Activated CD4-positive, alpha-beta memory T cell treated with anti-CD3 and anti-CD28 coated beads, Interleukin-2, amount 10 ng/mL, durations not matched to agents 7 days and 5 days (primary cell): ENCODE results near the gene ZMYND8. TPM values are rescaled to one million over a fixed set of nuclear protein-coding genes. Genes with fewer than 3 reads are reported as not detected.
"Not testable (repeated sequence)": the region's sequence is repeated elsewhere in the genome, so short reads cannot be mapped to it uniquely, and the experiment has no call there.

Source experiments
- CTCF ChIA-PET: fragments of 350-600 bp; sonication (Branson Sonifier 250); formaldehyde crosslinking; loops from one replicate; lab custom pipeline; 2021; ENCODE audit warnings: antibody characterized with exemption, inconsistent platforms; lab: Charles Lee
- POLR2A ChIA-PET: fragments of 350-600 bp; sonication (Branson Sonifier 250); formaldehyde crosslinking; loops from one replicate; lab custom pipeline; 2021; ENCODE audit warnings: antibody characterized with exemption; lab: Charles Lee
- DNase-seq: peaks from one replicate; pipeline ENCODE4 v3.0.0-alpha.2; 2020
- H3K27ac Mint-ChIP-seq: one replicate; pipeline ENCODE4 v1.8.0; 2021; ENCODE audit warnings: mild to moderate bottlenecking, mixed read lengths
- H3K27me3 Mint-ChIP-seq: one replicate; pipeline ENCODE4 v1.8.0; 2021; ENCODE audit warnings: mixed read lengths
- H3K36me3 Mint-ChIP-seq: one replicate; pipeline ENCODE4 v1.8.0; 2021; ENCODE audit warnings: low read depth, mixed read lengths
- H3K4me1 Mint-ChIP-seq: one replicate; pipeline ENCODE4 v1.8.0; 2021; ENCODE audit warnings: mixed read lengths
- H3K4me3 Mint-ChIP-seq: one replicate; pipeline ENCODE4 v1.8.0; 2021; ENCODE audit warnings: mild to moderate bottlenecking, mixed read lengths
- H3K9me3 Mint-ChIP-seq: one replicate; pipeline ENCODE4 v1.8.0; 2021; ENCODE audit warnings: mixed read lengths
- total RNA-seq, 2 experiments: library from RNA; stranded (reverse); gene quantifications; one replicate each; pipeline ENCODE4 v1.2.3, GENCODE V29; 2021

Gene ZMYND8
- total RNA-seq, 2 experiments from 2014 or later: 37.8 to 44.2 TPM

DNA sequence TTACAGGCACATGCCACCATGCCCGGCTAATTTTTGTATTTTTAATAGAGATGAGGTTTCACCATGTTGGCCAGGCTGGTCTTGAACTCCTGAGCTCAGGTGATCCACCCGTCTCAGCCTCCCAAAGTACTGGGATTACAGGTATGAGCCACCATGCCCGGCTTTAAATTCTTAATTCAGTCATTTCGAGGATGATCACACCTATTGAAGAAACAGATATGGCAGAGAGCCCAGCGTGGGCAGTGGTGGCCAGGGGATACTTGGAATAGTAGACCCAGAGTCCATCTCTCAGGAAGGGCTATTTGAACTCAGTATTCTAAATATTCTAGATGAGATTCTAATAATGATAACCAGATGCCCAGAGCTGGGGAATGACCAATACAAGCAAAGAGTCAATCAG, 180.3 kb downstream of the ZMYND8 start:
- H3K4me1 Mint-ChIP-seq, H3K36me3 Mint-ChIP-seq, POLR2A ChIA-PET, H3K27ac Mint-ChIP-seq, H3K4me3 Mint-ChIP-seq, H3K9me3 Mint-ChIP-seq, DNase-seq: not testable (repeated sequence)
- H3K27me3 Mint-ChIP-seq: peaks cover 14% of the 10 kb centered on the region
- CTCF ChIA-PET: interaction anchor here (0.7 kb wide), 1 partner anchor 779 kb away, joined by 4 read pairs; no protein-coding TSS in a partner anchor

DNA sequence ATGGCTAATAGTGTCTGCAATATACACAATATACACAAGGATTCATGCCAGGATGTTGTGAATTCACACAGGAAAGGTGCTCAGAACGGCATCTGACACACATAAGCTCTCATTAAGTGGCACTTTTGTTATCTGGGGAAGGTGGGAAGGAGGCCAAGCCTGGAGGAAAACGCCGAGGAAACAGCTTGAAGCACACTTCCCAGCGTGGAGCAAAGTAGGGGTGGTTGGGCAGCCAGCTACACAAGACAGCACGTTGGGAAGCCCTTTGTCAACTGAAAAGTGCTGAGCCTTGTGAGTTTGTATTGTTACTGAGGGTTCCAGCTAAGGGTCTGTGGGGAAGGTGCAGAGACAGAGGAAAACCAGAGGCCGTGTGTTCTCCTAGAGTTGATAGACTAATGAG, 181.0 kb downstream of the ZMYND8 start:
- no peaks in the 10 kb centered on the region for H3K4me1 Mint-ChIP-seq
- H3K4me3 Mint-ChIP-seq: no peak overlapping the region
- ChIA-PET CTCF (interaction anchor here (1.0 kb wide), 2 partner anchors 14 to 423 kb away, joined by 3 read pairs; no protein-coding TSS in a partner anchor), POLR2A (no interaction called here)
- H3K27me3 Mint-ChIP-seq: peaks cover 21% of the 10 kb centered on the region
- H3K36me3 Mint-ChIP-seq: no peaks in the 10 kb centered on the region
- no peak for DNase-seq
- H3K9me3 Mint-ChIP-seq: no peaks in the 10 kb centered on the region
- H3K27ac Mint-ChIP-seq: no peak overlapping the region

DNA sequence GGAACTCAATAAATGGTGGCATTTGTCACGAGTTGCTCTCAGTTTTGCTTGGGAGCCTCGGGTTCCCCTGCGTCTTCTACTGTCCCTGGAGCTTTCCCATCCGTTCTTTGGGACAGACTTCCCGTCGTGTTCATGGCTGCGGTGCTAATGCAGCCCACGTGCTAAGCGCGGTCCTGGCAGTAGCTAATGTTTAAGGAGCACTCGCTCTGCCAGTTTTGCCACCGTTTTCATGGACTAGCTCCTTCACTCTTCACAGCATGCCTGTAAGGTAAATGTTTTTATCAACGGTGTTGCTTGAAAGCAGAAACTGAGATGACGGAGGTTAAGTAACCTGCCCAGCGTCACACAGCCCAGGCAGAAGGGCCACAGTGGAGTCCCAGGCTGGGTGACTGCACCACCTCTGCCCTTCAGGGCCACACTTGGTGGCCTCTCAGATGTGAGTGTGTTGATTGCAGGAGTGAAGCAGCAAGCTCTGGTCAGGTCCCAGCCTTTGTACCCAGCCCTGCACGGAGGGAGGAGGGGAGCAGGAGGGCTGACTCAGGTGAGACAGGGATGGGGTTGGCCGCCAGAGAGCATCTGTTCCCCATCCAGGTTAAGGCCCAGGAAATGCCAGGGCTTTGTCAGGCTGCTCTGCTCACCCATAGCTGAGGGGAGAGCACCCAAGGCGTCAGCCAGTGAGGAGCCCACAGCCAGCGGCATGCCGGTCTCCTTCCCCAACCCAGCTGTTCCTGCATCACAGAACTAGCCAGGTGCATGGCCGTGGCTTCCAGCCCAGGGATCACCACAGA, 181.8 kb downstream of the ZMYND8 start:
- no peaks in the 10 kb centered on the region for H3K4me1 Mint-ChIP-seq
- H3K27me3 Mint-ChIP-seq: peaks cover 21% of the 10 kb centered on the region
- POLR2A ChIA-PET: no interaction called here
- CTCF ChIA-PET: interaction anchor here (1.0 kb wide), 2 partner anchors 15 to 422 kb away, joined by 3 read pairs; no protein-coding TSS in a partner anchor
- no peak for DNase-seq
- no peaks in the 10 kb centered on the region for H3K9me3 Mint-ChIP-seq
- no peaks in the 10 kb centered on the region for H3K36me3 Mint-ChIP-seq
- H3K4me3 Mint-ChIP-seq: no peak overlapping the region
- no peak overlapping the region for H3K27ac Mint-ChIP-seq

DNA sequence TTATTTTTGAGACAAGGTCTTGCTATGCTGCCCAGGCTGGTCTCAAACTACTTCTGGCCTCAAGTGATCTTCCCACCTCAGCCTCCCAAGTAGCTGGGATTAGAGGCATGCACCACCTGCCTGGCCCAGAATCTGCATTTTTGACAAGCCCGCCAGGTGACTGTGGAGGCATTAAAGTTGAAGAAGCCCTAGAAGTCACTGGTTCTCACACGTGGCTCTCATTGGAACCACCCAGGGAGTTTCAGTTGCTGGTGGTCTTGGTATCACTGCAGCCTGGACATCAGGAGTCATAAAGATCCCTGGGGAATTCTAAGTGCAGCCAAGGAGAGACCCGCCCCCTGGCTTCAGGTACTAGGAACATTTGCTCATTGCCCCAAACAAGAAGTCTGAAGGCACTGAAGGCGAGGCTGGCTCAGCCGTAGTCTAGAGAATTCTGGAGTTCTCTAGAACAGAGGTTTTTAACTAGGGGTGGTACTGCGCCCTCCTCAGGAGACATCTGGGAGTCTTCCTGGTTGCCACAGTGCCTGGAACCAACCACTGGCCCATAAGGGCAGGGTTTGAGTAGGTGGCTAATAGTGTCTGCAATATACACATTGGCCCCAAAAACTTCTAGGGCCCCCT, 182.8 kb downstream of the ZMYND8 start:
- Mint-ChIP-seq H3K36me3 (no peaks in the 10 kb centered on the region), H3K9me3 (no peaks in the 10 kb centered on the region), H3K4me1 (no peaks in the 10 kb centered on the region), H3K27me3 (peaks cover 28% of the 10 kb centered on the region), H3K4me3 (no peak overlapping the region), H3K27ac (no peak overlapping the region)
- POLR2A ChIA-PET: no interaction called here
- CTCF ChIA-PET: interaction anchor here (0.7 kb wide), 1 partner anchor 525 kb away, joined by 3 read pairs; no protein-coding TSS in a partner anchor
- DNase-seq: no peak

DNA sequence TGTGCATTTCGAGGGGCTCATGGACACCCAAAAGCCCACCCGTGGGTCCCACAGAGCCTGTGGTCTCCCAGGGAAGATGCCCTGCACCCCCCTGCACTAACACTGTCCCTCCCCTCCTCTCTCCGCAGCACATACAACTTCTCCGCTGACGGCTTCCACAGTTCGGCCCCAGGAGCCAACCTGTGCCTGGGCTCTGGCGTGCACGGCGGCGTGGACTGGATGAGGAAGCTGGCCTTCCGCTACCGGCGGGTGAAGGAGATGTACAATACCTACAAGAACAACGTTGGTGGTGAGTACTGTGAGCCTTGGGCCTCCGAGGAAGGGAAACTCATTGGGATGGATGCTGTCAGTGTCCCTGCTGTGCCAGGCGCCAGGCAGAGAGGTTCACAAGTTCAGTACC, 183.9 kb downstream of the ZMYND8 start:
- H3K27me3 Mint-ChIP-seq: peaks cover 32% of the 10 kb centered on the region
- H3K36me3 Mint-ChIP-seq: no peaks in the 10 kb centered on the region
- no peak for DNase-seq
- POLR2A ChIA-PET: no interaction called here
- no peaks in the 10 kb centered on the region for H3K4me1 Mint-ChIP-seq
- CTCF ChIA-PET: no interaction called here
- H3K4me3 Mint-ChIP-seq: no peak overlapping the region
- no peaks in the 10 kb centered on the region for H3K9me3 Mint-ChIP-seq
- no peak overlapping the region for H3K27ac Mint-ChIP-seq

DNA sequence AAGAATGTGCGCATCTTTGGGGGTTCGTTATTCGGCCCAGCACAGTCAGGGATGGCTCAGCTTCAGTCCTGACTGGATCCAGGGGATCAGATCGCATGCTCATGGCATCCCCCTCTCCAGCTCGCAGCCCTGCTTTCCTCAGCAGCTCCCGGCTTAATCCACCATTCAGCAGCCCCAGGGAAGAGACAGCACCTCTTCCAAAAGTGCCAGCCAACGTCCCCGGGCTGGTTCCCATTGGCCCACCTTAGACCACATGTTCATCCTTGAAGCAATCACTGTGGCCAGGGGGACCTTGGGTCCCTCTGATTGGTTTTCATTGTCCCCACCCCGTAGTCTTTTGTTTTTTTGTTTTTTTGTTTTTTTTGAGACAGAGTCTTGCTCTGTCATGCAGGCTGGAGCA, 188.7 kb downstream of the ZMYND8 start:
- no peaks in the 10 kb centered on the region for H3K36me3 Mint-ChIP-seq
- H3K27me3 Mint-ChIP-seq: peaks cover 23% of the 10 kb centered on the region
- H3K9me3 Mint-ChIP-seq: no peaks in the 10 kb centered on the region
- DNase-seq: no peak
- CTCF ChIA-PET: no interaction called here
- no peak overlapping the region for H3K4me3 Mint-ChIP-seq
- H3K27ac Mint-ChIP-seq: no peak overlapping the region
- H3K4me1 Mint-ChIP-seq: no peaks in the 10 kb centered on the region
- POLR2A ChIA-PET: no interaction called here

DNA sequence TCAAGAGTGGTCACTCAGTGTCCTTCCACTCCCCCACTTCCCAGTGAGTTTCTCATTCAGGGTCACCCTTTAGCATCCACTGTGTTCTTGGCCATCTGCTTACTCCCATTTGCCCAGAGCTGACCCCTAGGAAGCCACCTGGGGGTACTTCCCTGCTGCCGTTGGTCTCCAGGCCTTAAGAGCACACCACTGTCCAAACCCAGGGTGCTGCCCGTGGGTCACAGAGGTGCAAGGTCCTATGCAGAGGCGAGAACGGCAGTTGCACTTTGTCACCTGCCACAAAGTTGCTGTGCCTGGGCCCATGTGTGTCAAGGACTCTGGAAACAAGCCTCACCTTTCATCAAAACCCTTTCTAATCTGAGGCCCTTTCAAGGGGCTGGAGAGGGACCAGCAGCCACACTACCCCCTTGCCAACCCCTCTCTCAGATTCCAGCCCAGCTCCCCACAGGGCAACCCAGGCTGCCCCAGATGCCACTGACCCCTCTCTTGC, 191.1 kb downstream of the ZMYND8 start:
- Mint-ChIP-seq H3K36me3 (no peaks in the 10 kb centered on the region), H3K27me3 (peaks cover 12% of the 10 kb centered on the region), H3K27ac (no peak overlapping the region), H3K4me1 (no peaks in the 10 kb centered on the region), H3K9me3 (no peaks in the 10 kb centered on the region), H3K4me3 (no peak overlapping the region)
- no peak for DNase-seq
- ChIA-PET POLR2A (no interaction called here), CTCF (no interaction called here)

DNA sequence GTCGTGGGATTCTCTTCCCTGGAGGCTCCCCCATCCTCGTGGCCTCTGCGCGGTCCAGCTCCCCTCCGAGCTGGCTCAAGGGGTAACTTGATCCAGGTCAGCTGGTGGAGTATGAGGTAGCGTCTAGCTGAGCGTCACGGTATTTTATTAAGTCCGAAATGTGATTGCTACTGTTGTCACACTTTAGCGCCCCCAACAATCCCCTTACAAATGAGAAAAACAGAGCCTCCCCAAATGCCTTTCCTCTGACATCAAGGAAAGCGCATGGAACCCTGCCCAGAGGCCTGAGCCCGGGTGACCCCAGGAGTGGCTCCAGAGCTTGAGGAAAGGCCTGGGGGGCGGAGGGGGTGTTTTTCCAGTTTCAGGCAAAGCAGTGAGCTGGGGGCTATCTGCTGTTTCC, 192.4 kb downstream of the ZMYND8 start:
- CTCF ChIA-PET: interaction anchor here (1.0 kb wide), 1 partner anchor 32 kb away, joined by 3 read pairs; no protein-coding TSS in a partner anchor
- Mint-ChIP-seq H3K4me1 (no peaks in the 10 kb centered on the region), H3K27ac (no peak overlapping the region), H3K9me3 (no peaks in the 10 kb centered on the region), H3K27me3 (peaks cover 9% of the 10 kb centered on the region), H3K36me3 (no peaks in the 10 kb centered on the region), H3K4me3 (no peak overlapping the region)
- POLR2A ChIA-PET: no interaction called here
- DNase-seq: no peak

DNA sequence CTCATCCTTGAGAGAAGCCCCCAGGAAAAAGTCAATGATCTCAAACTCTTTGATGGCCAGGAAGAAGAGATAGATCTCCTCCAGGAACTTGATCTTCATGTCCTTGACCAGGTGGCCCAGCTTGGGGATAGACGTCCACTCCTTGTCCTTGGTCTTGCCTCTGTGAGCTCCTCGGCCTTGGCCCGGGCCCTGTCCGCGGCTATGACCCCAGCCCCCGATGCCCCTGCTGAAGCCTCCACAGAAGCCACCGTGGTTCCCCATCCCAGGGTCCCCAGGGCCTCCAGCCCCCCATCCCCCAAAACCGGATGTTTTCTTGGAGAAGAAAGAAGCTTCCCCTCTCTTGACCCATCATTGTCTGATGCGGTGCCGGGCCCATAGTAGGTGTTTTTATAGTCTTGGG, 195.1 kb downstream of the ZMYND8 start:
- peaks cover 8% of the 10 kb centered on the region for H3K27me3 Mint-ChIP-seq
- no peaks in the 10 kb centered on the region for H3K9me3 Mint-ChIP-seq
- H3K4me1 Mint-ChIP-seq: no peaks in the 10 kb centered on the region
- DNase-seq: no peak
- ChIA-PET CTCF (no interaction called here), POLR2A (no interaction called here)
- no peak overlapping the region for H3K27ac Mint-ChIP-seq
- no peaks in the 10 kb centered on the region for H3K36me3 Mint-ChIP-seq
- no peak overlapping the region for H3K4me3 Mint-ChIP-seq

DNA sequence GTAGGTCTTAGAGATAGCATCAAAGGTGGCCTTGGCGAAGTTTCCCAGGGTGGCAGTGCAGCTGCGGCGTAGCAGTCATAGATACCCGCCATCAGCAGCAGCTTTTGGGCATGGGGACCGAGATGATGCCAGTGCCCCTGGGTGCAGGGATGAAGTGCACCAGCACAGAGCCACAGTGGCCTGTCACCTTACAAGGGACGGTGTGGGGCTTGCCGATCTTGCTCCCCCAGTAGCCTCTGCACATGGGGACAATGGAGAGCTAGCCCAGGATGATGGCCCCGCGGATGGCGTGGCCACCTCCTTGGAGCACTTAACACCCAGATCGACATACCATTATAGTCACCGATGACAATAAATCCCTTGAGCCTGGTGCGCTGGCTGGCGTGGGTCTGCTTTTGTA, 195.5 kb downstream of the ZMYND8 start:
- Mint-ChIP-seq H3K9me3 (no peaks in the 10 kb centered on the region), H3K4me1 (no peaks in the 10 kb centered on the region), H3K4me3 (no peak overlapping the region), H3K36me3 (no peaks in the 10 kb centered on the region), H3K27me3 (peaks cover 10% of the 10 kb centered on the region), H3K27ac (no peak overlapping the region)
- ChIA-PET CTCF (no interaction called here), POLR2A (no interaction called here)
- no peak for DNase-seq

DNA sequence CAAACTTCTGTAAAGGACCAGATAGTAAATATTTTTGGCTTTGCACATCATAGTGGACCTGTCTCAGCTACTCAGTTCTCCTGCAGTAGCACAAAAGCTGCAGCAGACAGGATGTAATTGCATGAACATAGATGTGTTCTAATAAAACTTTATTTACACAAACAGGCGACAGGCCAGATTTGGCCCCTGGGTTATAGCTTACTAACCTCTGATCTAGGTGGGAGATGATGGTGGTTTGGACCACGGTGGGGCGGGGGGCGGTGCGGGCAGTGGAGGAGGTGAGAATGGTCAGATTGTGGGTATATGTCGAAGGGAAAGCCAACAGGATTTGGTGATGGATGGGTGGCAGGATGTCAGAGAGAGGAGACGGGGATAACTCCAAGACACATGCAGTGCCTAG, 196.3 kb downstream of the ZMYND8 start:
- Mint-ChIP-seq H3K27me3 (peaks cover 10% of the 10 kb centered on the region), H3K4me1 (no peaks in the 10 kb centered on the region), H3K27ac (no peak overlapping the region), H3K36me3 (no peaks in the 10 kb centered on the region), H3K9me3 (no peaks in the 10 kb centered on the region), H3K4me3 (no peak overlapping the region)
- ChIA-PET CTCF (no interaction called here), POLR2A (no interaction called here)
- DNase-seq: no peak
